GM12878 (cell line): ENCODE measurements around the gene DCX. TPM values are rescaled to one million over a fixed set of nuclear protein-coding genes. Genes with fewer than 3 reads are reported as not detected.

ENCODE experiments used
- ATAC-seq: fragments of 200-7000 bp; cut with Tn5 transposase; 3 replicates; pipeline ENCODE4 v1.9.1; 2020; ENCODE audit warnings: mild to moderate bottlenecking, moderate library complexity
- BruUV-seq: library from RNA; stranded (reverse); fragments of 400-500 nt; replicated peaks from 2 replicates; lab custom pipeline; 2021; lab: Mats Ljungman, UMichigan
- CTCF ChIA-PET: fragments of 300-600 bp; sonication (Branson Sonifier 250); formaldehyde crosslinking; extraction: SDS; loops from one replicate; lab custom pipeline; 2021; ENCODE audit warnings: inconsistent platforms; lab: Yijun Ruan, JAX
- POLR2A ChIA-PET: fragments of 350-600 bp; formaldehyde crosslinking; extraction: SDS; loops from one replicate; lab custom pipeline; 2021; ENCODE audit warnings: inconsistent platforms; lab: Charles Lee
- RAD21 ChIA-PET: fragments of 300-600 bp; sonication (Branson Sonifier 250); formaldehyde crosslinking; loops from one replicate; lab custom pipeline; 2023; ENCODE audit warnings: antibody characterized with exemption; ENCODE audit not compliant: unreplicated experiment; lab: Charles Lee
- SMC1A ChIA-PET: fragments of 300-600 bp; sonication (Branson Sonifier 250); formaldehyde crosslinking; loops from one replicate; lab custom pipeline; 2023; ENCODE audit not compliant: unreplicated experiment, uncharacterized antibody; lab: Charles Lee
- DNase-seq: peaks from one replicate; pipeline ENCODE4 v3.0.0-alpha.2; 2011; ENCODE audit warnings: low read depth, low spot score
- FAIRE-seq: peaks from 3 replicates; lab custom pipeline; 2011; peaks lifted over from hg19 to GRCh38; lab: Jason Lieb, UNC
- H2AFZ ChIP-seq: 2 replicates; pipeline ENCODE4 v1.6.0; 2011; ENCODE audit warnings: low read depth, low read length, control low read depth; ENCODE audit not compliant: control insufficient read depth
- H3K27ac ChIP-seq: 2 replicates; pipeline ENCODE4 v1.5.1; 2011; ENCODE audit warnings: control low read depth; ENCODE audit not compliant: control insufficient read depth, insufficient read depth
- H3K27me3 ChIP-seq, 2 experiments: replicated peaks in 1 of 2; 2 replicates each; pipeline versions ENCODE4 v1.6.0 to v1.6.1; 2011; ENCODE audit warnings: low read length in 1 of 2; ENCODE audit not compliant: control insufficient read depth in 2 of 2, insufficient read depth in 2 of 2
- H3K36me3 ChIP-seq, 2 experiments: 2 replicates each; pipeline ENCODE4 v1.5.1; 2011; ENCODE audit warnings: low read length in 1 of 2; ENCODE audit not compliant: control insufficient read depth in 2 of 2, insufficient read depth in 2 of 2
- H3K4me1 ChIP-seq: 2 replicates; pipeline ENCODE4 v1.6.1; 2011; ENCODE audit warnings: mild to moderate bottlenecking, low read length, moderate library complexity, mixed read lengths; ENCODE audit not compliant: control insufficient read depth, insufficient read depth
- H3K4me2 ChIP-seq: 2 replicates; pipeline ENCODE4 v1.6.0; 2011; ENCODE audit warnings: control low read depth; ENCODE audit not compliant: control insufficient read depth, insufficient read depth
- H3K4me3 ChIP-seq: fragments of 200-600 bp; sonication (generic); 2 replicates; pipeline ENCODE4 v1.5.1; 2016
- H3K79me2 ChIP-seq: 2 replicates; pipeline ENCODE4 v1.6.0; 2011; ENCODE audit warnings: low read length; ENCODE audit not compliant: control insufficient read depth, insufficient read depth
- H3K9ac ChIP-seq: 2 replicates; pipeline ENCODE4 v1.8.0; 2011; ENCODE audit warnings: low read length, control low read depth, mixed read lengths; ENCODE audit not compliant: control insufficient read depth, insufficient read depth
- H3K9me3 ChIP-seq: replicated peaks from 3 replicates; pipeline ENCODE4 v1.5.1; 2011; ENCODE audit warnings: mild to moderate bottlenecking, low read length; ENCODE audit not compliant: control insufficient read depth, insufficient read depth
- H4K20me1 ChIP-seq: 2 replicates; pipeline ENCODE4 v1.6.0; 2011; ENCODE audit not compliant: control insufficient read depth, insufficient read depth
- ASH2L ChIP-seq: fragments of 300-600, 200-600 bp; sonication (generic); IDR thresholded peaks from 2 replicates; pipeline ENCODE4 v1.6.1; 2017; ENCODE audit warnings: low read depth, mild to moderate bottlenecking, borderline replicate concordance
- CUX1 ChIP-seq: IDR thresholded peaks from 2 replicates; pipeline ENCODE4 v1.6.1; 2012; ENCODE audit warnings: improper control_type of control experiment, low read depth, low read length; ENCODE audit not compliant: insufficient replicate concordance
- DPF2 ChIP-seq: fragments of 450-650 bp; IDR thresholded peaks from 2 replicates; pipeline ENCODE4 v1.6.1; 2017; ENCODE audit warnings: mild to moderate bottlenecking
- FOXK2 ChIP-seq: fragments of 450-650 bp; IDR thresholded peaks from 2 replicates; pipeline ENCODE4 v1.6.1; 2017; ENCODE audit warnings: mild to moderate bottlenecking, moderate library complexity
- GABPA ChIP-seq: IDR thresholded peaks from 2 replicates; pipeline ENCODE4 v1.6.1; 2014; ENCODE audit warnings: antibody characterized with exemption, low read depth, mild to moderate bottlenecking, inconsistent platforms
- KLF5 ChIP-seq: fragments of 450-650 bp; IDR thresholded peaks from 2 replicates; pipeline ENCODE4 v1.6.1; 2014; ENCODE audit warnings: mild to moderate bottlenecking; ENCODE audit not compliant: partially characterized antibody
- LARP7 ChIP-seq: fragments of 450-650 bp; IDR thresholded peaks from 2 replicates; pipeline ENCODE4 v1.6.1; 2017; ENCODE audit warnings: mild to moderate bottlenecking
- NFIC ChIP-seq: IDR thresholded peaks from 2 replicates; pipeline ENCODE4 v1.6.1; 2012; ENCODE audit warnings: low read depth, mild to moderate bottlenecking, inconsistent platforms, low read length, moderate library complexity
- NFXL1 ChIP-seq: fragments of 450-650 bp; IDR thresholded peaks from 2 replicates; pipeline ENCODE4 v1.6.1; 2017; ENCODE audit warnings: antibody characterized with exemption, mild to moderate bottlenecking, borderline replicate concordance
- NR2C1 ChIP-seq: fragments of 450-650 bp; IDR thresholded peaks from 2 replicates; pipeline ENCODE4 v1.6.1; 2017; ENCODE audit warnings: antibody characterized with exemption, mild to moderate bottlenecking, moderate library complexity
- PML ChIP-seq: IDR thresholded peaks from 2 replicates; pipeline ENCODE4 v1.6.1; 2012; ENCODE audit warnings: low read length, inconsistent platforms
- RAD51 ChIP-seq: fragments of 450-650 bp; IDR thresholded peaks from 2 replicates; pipeline ENCODE4 v1.6.1; 2016; ENCODE audit warnings: moderate library complexity, mild to moderate bottlenecking, inconsistent platforms
- SMC3 ChIP-seq: IDR thresholded peaks from 2 replicates; pipeline ENCODE4 v1.6.1; 2011; ENCODE audit warnings: low read length, improper control_type of control experiment, borderline replicate concordance
- STAT1 ChIP-seq: fragments of 450-650 bp; conservative IDR thresholded peaks from 2 replicates; pipeline ENCODE4 v1.6.1; 2014; ENCODE audit warnings: antibody characterized with exemption, mild to moderate bottlenecking
- ZNF207 ChIP-seq: fragments of 450-650 bp; IDR thresholded peaks from 2 replicates; pipeline ENCODE4 v1.6.1; 2014; ENCODE audit warnings: antibody characterized with exemption, mild to moderate bottlenecking, borderline replicate concordance
- ZNF622 ChIP-seq: fragments of 450-650 bp; IDR thresholded peaks from 2 replicates; pipeline ENCODE4 v1.6.1; 2017; ENCODE audit warnings: mild to moderate bottlenecking, inconsistent platforms
- WGBS: methylation state at CpG from one replicate; pipeline ENCODE4 v1.1.6; 2016; ENCODE audit warnings: low lambda C conversion rate; ENCODE audit not compliant: insufficient replicate concordance, insufficient coverage; ENCODE audit errors: missing lambda C conversion rate; 5-methylcytosine and 5-hydroxymethylcytosine counted together
- in situ Hi-C: fragments of 300-500 bp; cut with MboI; formaldehyde crosslinking; loops from 9 replicates; pipeline ENCODE4 v1.14.3; 2018; ENCODE audit warnings: mixed read lengths
- intact Hi-C: fragments of 100-400 bp; cut with micrococcal nuclease; formaldehyde crosslinking; loops from one replicate; pipeline ENCODE4 v1.14.2; 2022; ENCODE audit not compliant: unreplicated experiment
- polyA plus RNA-seq, 11 experiments: library from polyadenylated mRNA; depleted of rRNA in 4 of 11; unstranded in 6 of 11; stranded (reverse) in 5 of 11; fragments of >200 nt; fragmentation: Nextera tagmentation in 4 of 11; fragmentation: Illumina TruSeq in 1 of 11; extraction: Ambion mirVana in 4 of 11; extraction: Trizol in 1 of 11; gene quantifications; 1 replicate in 1 of 11; 2 replicates in 10 of 11; pipeline versions ENCODE4 v1.2.1 to v1.2.3, GENCODE V29; 2011 to 2016; ENCODE audit warnings: inconsistent platforms in 2 of 11, missing spikeins in 2 of 11, low read depth in 1 of 11
- total RNA-seq, 4 experiments: library from RNA; depleted of rRNA in 3 of 4; stranded (reverse); fragments of >200 nt in 3 of 4; fragmentation: Illumina TruSeq in 1 of 4; extraction: Trizol in 1 of 4; gene quantifications; 2 replicates each; pipeline versions ENCODE4 v1.2.1 to v1.2.3, GENCODE V29; 2013 to 2021
- TF ChIP-seq, protein P1 (sequence below): IDR thresholded peaks from 2 replicates; pipeline ENCODE4 v1.6.1; 2011; ENCODE audit warnings: low read depth, low read length, improper control_type of control experiment, borderline replicate concordance
- TF ChIP-seq, protein P2 (sequence below): fragments of 450-650 bp; formaldehyde crosslinking; IDR thresholded peaks from 2 replicates; pipeline ENCODE4 v1.5.0; 2022; ENCODE audit warnings: mild to moderate bottlenecking, missing genetic modification characterization

The DCX gene
- total and polyA plus RNA-seq, 10 of the 15 experiments (the other 5 are each of a cell fraction or from before 2014, with no cell fraction given): under 0.01 TPM; not detected in 9

DNA sequence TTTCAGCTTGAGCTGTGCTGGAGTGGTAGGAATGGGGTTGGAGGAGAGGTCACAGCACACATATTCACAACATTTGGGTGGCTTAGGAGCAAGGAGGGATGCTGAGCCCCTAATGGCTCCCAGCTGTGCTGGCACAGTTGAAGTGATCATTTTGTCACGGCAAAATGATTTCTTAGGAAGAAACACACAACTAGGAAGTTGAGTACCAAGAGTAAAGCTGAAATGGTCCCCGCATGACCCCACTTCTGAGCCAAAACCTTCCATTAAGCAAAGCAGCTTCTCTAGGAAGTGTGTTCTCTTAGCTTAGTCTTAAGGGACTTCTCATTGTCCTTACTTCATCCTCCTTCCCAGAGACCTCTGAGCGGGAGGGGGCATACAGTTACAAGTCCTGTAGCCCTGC is 154.3 kb downstream of the DCX start:
- RAD21 ChIA-PET: no interaction called here
- Histone ChIP-seq H2AFZ (no peak overlapping the region), H3K9ac (no peak overlapping the region), H3K9me3 (no peaks in the 10 kb centered on the region), H3K27ac (no peak overlapping the region), H3K4me1 (no peaks in the 10 kb centered on the region), H3K79me2 (no peaks in the 10 kb centered on the region), H3K4me3 (no peak overlapping the region), H3K27me3 (0 out of 4 replicates have a peak, but pooled peaks cover 0 to 2% of the 10 kb centered on the region in 2 experiments), H3K36me3 (no peaks in the 10 kb centered on the region), H4K20me1 (no peaks in the 10 kb centered on the region), H3K4me2 (no peak overlapping the region)
- FAIRE-seq (no peak), ATAC-seq (no peak), DNase-seq (no peak)
- intact Hi-C loops: no loop called here
- in situ Hi-C loops: no loop called here
- POLR2A ChIA-PET: no interaction called here
- WGBS: 40% methylated on average over 3 of the region's 3 CpGs
- BruUV-seq: no TSS peak
- CTCF ChIA-PET: interaction anchor here (0.6 kb wide), 1 partner anchor 612 kb away, joined by 3 read pairs; no protein-coding TSS in a partner anchor
- SMC1A ChIA-PET: no interaction called here
- TF ChIP-seq NFIC (no peak), ZNF207 (no peak), ASH2L (no peak), LARP7 (no peak), NR2C1 (no peak), PML (no peak), KLF5 (no peak), SMC3 (no peak), NFXL1 (no peak), ZNF622 (no peak), RAD51 (no peak), STAT1 (no peak), DPF2 (no peak), GABPA (no peak), FOXK2 (no peak), CUX1 (no peak)
- TF ChIP-seq, protein P1, sequence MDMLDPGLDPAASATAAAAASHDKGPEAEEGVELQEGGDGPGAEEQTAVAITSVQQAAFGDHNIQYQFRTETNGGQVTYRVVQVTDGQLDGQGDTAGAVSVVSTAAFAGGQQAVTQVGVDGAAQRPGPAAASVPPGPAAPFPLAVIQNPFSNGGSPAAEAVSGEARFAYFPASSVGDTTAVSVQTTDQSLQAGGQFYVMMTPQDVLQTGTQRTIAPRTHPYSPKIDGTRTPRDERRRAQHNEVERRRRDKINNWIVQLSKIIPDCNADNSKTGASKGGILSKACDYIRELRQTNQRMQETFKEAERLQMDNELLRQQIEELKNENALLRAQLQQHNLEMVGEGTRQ: no peak
- TF ChIP-seq, protein P2, sequence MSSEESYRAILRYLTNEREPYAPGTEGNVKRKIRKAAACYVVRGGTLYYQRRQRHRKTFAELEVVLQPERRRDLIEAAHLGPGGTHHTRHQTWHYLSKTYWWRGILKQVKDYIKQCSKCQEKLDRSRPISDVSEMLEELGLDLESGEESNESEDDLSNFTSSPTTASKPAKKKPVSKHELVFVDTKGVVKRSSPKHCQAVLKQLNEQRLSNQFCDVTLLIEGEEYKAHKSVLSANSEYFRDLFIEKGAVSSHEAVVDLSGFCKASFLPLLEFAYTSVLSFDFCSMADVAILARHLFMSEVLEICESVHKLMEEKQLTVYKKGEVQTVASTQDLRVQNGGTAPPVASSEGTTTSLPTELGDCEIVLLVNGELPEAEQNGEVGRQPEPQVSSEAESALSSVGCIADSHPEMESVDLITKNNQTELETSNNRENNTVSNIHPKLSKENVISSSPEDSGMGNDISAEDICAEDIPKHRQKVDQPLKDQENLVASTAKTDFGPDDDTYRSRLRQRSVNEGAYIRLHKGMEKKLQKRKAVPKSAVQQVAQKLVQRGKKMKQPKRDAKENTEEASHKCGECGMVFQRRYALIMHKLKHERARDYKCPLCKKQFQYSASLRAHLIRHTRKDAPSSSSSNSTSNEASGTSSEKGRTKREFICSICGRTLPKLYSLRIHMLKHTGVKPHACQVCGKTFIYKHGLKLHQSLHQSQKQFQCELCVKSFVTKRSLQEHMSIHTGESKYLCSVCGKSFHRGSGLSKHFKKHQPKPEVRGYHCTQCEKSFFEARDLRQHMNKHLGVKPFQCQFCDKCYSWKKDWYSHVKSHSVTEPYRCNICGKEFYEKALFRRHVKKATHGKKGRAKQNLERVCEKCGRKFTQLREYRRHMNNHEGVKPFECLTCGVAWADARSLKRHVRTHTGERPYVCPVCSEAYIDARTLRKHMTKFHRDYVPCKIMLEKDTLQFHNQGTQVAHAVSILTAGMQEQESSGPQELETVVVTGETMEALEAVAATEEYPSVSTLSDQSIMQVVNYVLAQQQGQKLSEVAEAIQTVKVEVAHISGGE (CRISPR knock-in tag): no peak
